ENCODE data around the gene CFAP161. TPM values are rescaled to one million over a fixed set of nuclear protein-coding genes. Genes with fewer than 3 reads are reported as not detected.

Gene CFAP161
- total RNA-seq, 8 experiments from 2014 or later = 0.14 to 3.1 (median 0.62) TPM; not detected in 4

DNA sequence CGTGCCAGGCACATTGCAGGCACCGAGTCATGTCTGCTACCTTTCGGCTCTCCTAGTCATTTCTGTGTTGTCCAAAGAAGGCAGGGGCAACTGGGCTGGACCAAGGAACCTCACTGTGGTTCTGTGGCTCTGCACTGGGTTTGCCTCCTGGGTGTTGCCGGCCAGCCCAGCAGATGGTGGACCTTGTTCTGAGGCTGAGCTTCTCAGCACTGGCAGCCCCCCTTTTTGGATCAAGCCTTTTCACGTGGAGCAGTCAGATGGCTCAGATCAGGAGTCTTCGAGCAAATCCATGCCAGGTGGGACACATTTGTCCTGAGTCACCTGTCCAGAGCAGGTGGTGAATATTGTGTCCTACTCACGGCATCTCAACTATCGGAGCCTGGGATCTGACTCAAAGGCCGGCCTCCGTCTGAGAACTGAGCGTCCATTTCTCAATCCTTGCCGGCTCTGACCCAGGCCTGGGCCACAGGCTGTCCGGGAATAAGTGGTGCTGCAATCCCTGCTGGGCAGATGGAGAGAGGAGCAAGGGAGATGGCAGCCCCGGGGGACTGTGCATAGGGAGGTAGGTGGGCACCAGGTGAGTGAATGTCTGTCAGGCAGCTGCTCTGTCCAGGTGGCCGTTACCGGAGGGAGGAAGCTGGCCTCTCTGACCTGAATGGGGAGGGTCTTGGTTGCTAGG lies 62.6 kb downstream of the CFAP161 start, which contains the start of gene IL16:
Gene IL16, plus strand, starts transcription at position 304 of the 679 bp plus-strand sequence. CDS start 28,521 bp downstream, outside the sequence.
- Histone ChIP-seq H3K4me3 (no peak within 1 kb of the TSS), H3K27ac (no peak within 1 kb of the TSS), H3K4me1 (replicated peaks in 1 of 2) (no peaks in the 10 kb centered on the region)
- in situ Hi-C loops (cut with MboI; ENCODE audit: low pct_unique_long_range_greater_than_20kb in 2 of 9, low sequenced_read_pairs in 9 of 9, unreplicated experiment in 9 of 9) = no loop called here
- ATAC-seq (replicated peaks in 6 of 8) = no peak
- 50 to 100% (median 88%) methylated on average over 1 to 9 of the region's 16 CpGs; no CpG with 5 or more reads in 4 of the 10 experiments for WGBS, 10 experiments

DNA sequence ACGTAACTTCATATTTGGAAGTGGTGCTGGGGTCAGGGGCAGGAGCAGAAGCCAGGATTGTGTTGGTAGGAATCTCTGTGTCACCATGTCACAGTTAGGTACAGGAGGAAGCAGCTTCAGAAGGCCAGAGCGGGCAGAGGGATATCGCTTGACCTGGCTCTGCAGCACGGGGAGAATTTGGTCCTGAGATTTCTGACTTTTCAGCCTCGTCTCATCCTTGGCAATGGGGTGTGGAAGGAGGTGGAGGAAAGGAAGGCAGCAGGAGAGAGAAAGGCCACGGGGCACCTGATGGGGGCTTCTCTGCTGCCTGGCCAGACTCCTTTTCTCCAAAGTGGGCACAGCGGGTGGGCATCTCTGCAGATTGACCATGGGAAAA lies 63.2 kb downstream of the CFAP161 start:
- H3K4me1 ChIP-seq (replicated peaks in 1 of 2) = no peaks in the 10 kb centered on the region
- H3K4me3 ChIP-seq = no peak overlapping the region
- in situ Hi-C loops (cut with MboI; ENCODE audit: low pct_unique_long_range_greater_than_20kb in 2 of 9, low sequenced_read_pairs in 9 of 9, unreplicated experiment in 9 of 9) = no loop called here
- no peak for ATAC-seq (replicated peaks in 6 of 8)
- 76 to 100% (median 85%) methylated on average over 1 to 5 of the region's 7 CpGs; no CpG with 5 or more reads in 3 of the 10 experiments for WGBS, 10 experiments
- no peak overlapping the region for H3K27ac ChIP-seq

DNA sequence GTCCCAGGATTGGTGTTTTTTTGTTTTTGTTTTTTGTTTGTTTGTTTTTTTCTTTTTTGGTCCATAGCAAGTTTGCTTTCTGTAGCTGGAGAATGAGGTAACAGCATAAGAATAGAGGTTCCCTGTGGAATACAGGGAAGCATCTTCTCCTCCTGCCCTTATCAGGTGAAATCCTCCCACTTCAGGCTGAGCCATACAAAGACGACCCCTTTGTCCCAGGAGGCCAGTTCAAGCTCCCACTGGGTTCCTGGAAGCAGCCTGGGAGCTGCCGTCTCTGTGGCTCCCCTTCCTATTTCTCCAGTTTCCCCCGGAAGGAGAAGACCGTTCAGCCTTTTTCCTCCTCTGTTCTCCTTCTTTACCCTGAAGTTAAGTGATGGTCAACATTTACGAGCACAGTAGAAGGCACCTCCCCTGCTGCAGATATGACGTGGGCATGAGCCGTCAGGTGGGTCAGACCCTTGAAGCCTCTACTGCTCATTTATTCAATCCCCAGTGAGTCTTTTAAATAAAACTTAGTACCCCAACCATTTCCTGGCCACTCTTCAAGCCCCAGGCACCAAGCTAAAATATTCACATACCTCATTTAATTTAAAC lies 63.7 kb downstream of the CFAP161 start:
- 47 to 100% (median 66%) methylated on average over 2 to 5 of the region's 7 CpGs; no CpG with 5 or more reads in 3 of the 10 experiments for WGBS, 10 experiments
- no peaks in the 10 kb centered on the region for H3K4me1 ChIP-seq (replicated peaks in 1 of 2)
- in situ Hi-C loops (cut with MboI; ENCODE audit: low pct_unique_long_range_greater_than_20kb in 2 of 9, low sequenced_read_pairs in 9 of 9, unreplicated experiment in 9 of 9) = no loop called here
- no peak overlapping the region for H3K4me3 ChIP-seq
- no peak overlapping the region for H3K27ac ChIP-seq
- no peak for ATAC-seq (replicated peaks in 6 of 8)

Other genes starting within 250 kb of the CFAP161 start
- 10 to 100 TPM in 7 of 8 experiments, 1 to 10 TPM in 1; 9.7 to 83.2 (median 23.1) TPM for gene MESD, start 144.5 kb upstream of the CFAP161 start, total RNA-seq
- gene TLNRD1, start 133.3 kb upstream of the CFAP161 start, total RNA-seq = 1 to 10 TPM; 4.3 to 9.9 (median 6.1) TPM
- gene IL16, start 62.6 kb downstream of the CFAP161 start, total RNA-seq = 1 to 10 TPM in 2 of 8 experiments, under 1 TPM in 6; 0.22 to 1.1 (median 0.63) TPM
- 1 to 10 TPM in 6 of 8 experiments, under 1 TPM in 2; 0.92 to 9.7 (median 2.1) TPM for gene STARD5, start 189.9 kb downstream of the CFAP161 start, total RNA-seq
- gene TMC3, start 239.9 kb downstream of the CFAP161 start, total RNA-seq = under 1 TPM in 7 of 8 experiments, not detected in 1; 0.05 to 0.43 (median 0.13) TPM